Activated T-cell treated with anti-CD3 and anti-CD28 coated beads, Interleukin-2, amount 50 U/mL, for 1 hour (primary cell): ENCODE data around the gene ACTN3.
"Not testable (repeated sequence)": the region's sequence is repeated elsewhere in the genome, so short reads cannot be mapped to it uniquely, and the experiment has no call there.

Source experiments
- DNase-seq: peaks from one replicate; pipeline ENCODE4 v3.0.0-alpha.2; 2020

The ACTN3 gene

DNA sequence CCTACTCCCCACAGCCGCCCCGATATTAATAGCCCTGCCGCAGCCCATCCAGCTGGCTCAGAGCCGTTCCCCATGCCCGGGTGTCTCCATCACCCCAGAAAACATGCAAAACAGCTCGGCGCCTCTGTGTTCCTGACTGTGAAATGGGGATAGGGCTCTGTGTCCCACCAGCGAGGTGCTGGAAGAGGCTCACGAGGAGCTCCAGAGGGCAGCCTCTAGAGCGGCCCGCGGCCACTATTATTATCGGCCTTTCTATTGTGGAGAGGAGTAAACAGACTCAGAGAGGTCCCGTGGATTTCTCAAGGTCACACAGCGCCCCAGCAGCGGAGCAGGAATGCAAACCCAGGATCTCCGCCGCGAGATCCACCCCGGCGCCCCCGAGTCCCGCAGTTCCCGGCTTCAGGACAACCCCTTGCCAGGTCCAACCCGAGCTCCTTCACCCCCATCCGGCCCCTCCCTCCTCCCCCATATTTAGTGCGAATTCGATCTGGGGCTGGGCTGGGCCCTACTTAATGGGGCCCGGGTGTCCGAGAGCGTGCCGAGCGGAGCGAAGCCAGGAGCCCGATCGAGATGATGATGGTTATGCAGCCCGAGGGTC lies at the start of gene ACTN3:
Gene ACTN3 (plus strand): TSS at position 536 of the 598 bp plus-strand sequence. CDS start 35 bp downstream, at position 571.
- DNase-seq: no peak

- DNase-seq: no peak
These were observed 49.5 kb upstream of the ACTN3 start for GRCh38 chr11:66497206-66497605.

DNA sequence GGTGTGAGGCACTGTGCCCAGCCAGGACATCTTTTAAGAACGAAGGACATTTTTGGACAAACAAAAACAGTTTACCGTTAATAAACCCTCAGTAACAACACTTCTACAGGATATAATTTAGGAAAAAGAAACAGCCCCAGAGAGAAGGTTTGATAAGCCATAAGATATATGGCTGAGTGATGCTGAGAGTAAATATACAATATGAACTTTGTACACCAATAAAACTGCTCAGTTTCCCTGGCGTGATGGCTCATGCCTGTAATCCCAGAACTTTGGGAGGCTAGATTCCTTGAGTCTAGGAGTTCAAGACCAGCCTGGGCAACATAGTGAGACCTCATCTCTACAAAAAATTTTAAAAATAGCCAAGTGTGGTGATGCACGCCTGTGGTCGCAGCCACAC lies 48.2 kb upstream of the ACTN3 start:
- no peak for DNase-seq

DNA sequence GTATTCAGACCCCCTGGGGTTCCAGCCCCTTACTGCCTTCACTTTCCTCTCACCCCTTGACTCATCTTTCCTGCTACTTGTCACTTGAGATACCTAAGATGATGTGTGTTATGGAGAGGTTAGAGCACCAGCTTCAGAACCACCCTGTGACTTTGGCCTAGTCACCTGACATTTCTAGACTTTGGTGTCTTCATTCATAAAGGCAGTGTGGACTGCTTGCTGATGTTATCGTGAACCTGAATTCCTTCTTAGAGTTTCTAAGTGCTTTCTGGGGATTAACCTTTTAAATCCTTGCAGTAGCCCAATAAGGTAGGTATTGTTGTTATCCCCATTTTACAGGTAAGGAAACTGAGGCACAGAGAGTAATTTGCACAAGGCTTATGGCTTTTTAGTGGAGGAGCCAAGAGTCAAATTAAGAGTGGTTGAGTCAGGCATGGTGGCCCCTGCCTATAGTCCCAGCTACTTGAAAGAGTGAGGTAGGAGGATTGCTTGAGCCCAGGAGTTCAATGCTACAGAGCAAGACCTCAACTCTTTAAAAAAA lies 41.4 kb upstream of the ACTN3 start:
- DNase-seq: no peak

DNA sequence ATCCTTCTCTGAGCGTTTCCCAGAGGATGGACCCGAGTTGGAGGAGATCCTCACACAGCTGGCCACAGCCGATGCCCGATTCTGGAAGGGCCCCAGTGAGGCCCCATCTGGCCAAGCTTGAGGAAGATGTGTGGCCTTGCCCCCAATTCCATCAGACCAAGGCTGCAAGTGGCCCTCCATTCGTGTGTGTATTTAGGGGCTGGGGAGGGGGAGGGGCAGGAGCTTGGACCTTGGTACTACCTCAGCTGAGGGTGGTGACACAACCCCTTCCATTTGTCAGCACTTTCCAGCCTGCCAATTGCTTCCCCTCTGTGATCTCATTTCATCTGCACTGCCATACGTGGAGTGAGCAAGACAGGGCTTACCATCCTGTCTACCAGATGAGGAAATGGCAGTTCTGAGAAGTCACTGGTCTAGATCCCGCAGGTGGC lies 37.6 kb upstream of the ACTN3 start:
- no peak for DNase-seq

- peak; percentile 90 for DNase-seq
These were observed 36.3 kb upstream of the ACTN3 start, which contains the start of gene BBS1 for GRCh38 chr11:66510271-66510989. TSS of gene BBS1 (plus strand) at chr11:66510635. CDS start at chr11:66510660, 25 bp downstream.

DNA sequence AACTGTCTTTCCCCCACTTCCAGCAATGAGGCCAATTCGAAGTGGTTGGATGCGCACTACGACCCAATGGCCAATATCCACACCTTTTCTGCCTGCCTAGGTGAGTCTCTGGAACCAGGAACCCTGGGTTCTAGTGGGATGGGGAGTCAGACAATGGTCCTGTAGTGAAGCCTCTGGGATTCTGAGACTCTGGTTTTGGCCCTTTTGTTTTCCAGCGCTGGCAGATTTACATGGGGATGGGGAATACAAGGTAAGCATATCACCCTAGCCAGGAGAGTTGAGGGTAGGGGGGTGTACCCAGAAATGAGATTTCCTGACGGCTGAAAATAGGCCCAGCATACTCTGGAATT lies 35.7 kb upstream of the ACTN3 start:
- no peak for DNase-seq

- no peak for DNase-seq
These were observed 23.1 kb upstream of the ACTN3 start for GRCh38 chr11:66523611-66524010.

- DNase-seq: no peak
These were observed 22.2 kb upstream of the ACTN3 start for GRCh38 chr11:66524304-66525040.

GRCh38 chr11:66529069-66529468 lies 17.6 kb upstream of the ACTN3 start:
- no peak for DNase-seq

DNA sequence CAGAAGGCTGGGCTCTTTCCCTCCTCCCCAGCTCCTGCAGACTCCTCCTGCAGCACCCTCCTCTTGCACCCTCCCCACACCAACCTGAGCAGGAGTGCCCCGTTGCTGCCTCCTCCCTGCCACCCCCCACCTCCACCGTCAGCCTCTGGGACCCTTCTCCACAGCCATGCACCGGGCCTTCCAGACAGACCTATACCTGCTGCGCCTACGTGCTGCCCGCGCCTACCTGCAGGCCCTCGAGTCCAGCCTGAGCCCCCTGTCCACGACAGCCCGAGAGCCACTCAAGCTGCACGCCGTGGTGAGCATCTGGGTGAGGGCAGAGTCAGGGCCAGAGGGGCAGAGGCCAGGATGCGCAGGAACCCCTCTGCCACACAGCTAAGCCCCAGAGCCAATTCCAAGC lies 17.0 kb upstream of the ACTN3 start:
- DNase-seq: no peak

DNA sequence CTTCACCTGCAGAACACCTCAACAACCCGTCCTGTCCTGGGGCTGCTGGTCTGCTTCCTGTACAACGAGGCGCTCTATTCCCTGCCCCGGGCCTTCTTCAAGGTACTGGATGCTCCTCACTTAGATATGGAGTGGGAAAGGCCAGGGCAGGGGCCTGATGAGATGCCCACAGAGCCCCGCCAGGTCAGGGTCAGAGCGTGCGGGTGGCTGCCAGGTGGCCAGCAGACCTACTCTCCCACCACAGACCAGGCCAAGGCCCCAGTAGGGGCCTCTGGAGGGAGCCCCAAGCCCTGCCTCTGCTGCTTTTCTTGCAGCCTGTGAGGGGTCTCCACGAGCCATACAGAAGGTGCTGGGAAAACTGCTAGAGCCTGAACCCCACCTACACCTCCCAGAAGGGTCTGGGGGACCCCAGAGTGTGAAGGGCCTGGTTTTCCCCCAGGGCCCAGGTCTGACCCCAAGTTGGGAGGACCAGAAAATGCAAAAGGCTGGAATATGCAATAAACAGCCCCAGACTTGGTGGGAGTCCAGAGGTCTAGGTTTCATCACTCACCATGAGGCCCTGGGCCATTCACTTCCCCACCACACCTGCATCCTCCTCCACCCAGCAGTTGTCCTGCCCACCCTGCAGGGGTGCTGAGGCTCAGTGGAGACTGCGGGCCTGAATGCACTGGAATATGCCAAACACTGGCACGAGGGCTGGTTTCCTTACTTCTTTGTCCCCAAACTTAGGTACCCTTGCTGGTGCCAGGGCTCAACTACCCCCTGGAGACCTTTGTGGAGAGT lies 15.6 kb upstream of the ACTN3 start:
- DNase-seq: no peak

GRCh38 chr11:66531841-66532240 lies 14.9 kb upstream of the ACTN3 start:
- DNase-seq: no peak

GRCh38 chr11:66532784-66533183 lies 13.9 kb upstream of the ACTN3 start:
- no peak for DNase-seq

DNA sequence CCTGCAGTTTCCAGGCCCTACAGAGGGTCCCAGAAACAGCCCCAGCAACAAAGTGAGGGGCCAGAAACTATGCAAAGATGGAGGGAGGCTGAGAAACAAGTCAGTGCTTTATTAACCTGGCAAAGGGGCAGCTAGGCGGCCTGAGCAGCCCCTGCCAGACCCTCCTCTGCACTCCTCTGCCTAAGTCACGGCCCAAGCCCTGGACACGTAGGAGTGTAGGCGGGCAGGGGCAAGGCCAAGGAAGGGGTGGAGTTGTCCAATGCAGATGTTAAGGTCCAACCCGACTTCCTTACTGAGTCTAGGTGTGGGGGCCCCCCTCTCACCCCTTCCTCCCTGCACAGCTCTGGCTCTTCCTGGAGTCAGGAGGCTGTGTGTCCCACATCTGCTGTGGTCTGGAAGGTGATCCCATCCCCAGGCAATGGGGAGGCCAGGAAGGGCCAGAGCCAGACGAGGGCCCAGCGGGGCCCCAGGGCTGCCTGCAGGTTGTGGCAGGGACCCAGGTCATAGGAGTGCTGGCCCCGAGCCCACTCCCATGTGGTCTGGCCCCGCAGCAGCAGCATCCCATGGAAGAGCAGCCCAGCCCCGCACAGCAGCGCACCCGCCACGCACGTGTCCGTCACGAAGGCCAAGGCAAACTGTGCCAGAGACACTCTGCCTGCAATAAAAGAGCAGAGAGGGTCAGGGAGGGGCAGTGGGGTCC lies 7.4 kb upstream of the ACTN3 start:
- DNase-seq: no peak

DNA sequence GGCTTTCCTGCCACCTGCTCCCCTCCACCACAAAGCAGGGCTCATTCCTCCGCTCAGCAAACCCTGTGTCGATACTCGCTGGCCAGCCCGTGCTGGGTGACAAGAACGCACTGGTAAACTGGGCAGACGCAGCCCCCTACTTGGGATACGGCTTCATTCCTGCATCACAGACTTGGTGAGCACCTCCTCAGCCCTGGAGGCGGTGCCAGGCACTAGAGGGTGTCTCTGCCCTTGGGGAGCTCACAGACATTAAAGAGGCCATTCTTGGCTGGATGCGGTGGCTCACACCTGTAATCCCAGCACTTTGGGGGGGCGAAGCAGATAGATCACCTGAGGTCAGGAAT lies 6.9 kb upstream of the ACTN3 start:
- DNase-seq: no peak

- not testable (repeated sequence) for DNase-seq
These were observed 6.1 kb upstream of the ACTN3 start for GRCh38 chr11:66540598-66540997.

DNA sequence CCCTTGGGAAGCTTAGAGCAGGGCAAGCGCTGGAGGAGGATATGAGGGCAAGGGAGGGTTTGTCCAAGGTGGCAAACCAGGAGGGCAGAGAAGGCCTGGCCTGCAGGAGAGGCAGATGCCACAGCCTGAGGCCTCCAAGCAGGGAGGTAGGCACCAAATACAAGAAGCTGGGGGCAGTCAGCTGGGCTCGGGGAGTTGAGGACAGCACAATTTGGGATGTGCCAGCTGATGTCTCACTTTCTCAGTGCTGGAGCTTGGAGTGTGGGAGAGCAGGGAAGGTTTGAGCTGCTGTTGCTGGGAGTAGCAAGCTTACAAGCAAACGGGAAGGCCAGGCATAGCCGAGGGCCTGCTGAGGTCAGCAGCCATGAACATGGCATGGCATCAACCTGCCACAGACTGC lies 4.8 kb upstream of the ACTN3 start:
- DNase-seq: no peak

- no peak for DNase-seq
These were observed 4.3 kb upstream of the ACTN3 start for GRCh38 chr11:66542362-66542761.

DNA sequence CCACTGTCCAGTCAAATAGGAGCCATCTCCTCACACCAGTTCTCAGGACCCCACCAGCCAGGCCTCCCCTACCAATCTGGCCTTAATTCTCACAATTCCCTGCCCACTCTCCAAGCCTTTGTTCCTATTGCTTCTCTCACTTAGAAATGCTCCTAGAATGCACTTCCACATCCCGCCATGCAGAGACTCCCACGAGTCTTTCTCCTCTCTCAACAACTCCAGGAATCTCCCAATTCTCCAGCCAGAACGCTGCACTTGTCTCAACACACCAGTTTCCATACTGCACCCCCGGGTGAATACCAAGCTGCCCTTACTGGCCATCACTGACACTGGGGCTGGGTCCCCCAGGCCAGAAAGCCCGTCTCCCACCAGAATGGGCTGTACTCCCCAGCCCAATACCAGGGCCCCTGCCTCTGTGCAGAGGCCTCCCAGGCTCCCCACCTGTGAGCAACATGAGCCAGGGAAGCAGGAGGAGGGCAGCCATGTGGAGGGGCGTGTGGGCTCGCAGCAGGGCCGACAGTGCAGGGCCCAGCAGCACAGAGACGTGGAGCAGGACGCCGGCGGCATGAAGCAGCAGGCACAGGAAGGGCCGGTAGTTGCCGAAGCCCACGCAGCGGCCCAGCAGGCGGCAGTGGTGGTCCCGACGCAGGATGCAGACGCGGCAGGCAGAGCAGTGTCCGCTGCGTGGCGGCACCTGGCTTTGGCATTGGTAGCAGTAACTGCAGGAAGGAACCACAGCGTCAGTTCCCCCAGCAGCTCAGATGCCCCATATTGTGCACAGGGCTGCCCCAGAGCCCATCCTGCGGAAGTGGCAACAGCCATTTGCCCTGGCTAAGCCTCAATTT lies 3.2 kb upstream of the ACTN3 start:
- peak; percentile 62 for DNase-seq

- not testable (repeated sequence) for DNase-seq
These were observed 1.8 kb upstream of the ACTN3 start for GRCh38 chr11:66544952-66545351.
